ENCODE results near the gene LRRC2. TPM values are rescaled to one million over a fixed set of nuclear protein-coding genes. Genes with fewer than 3 reads are reported as not detected.
A peak's percentile ranks its signal among the peaks of the same experiment; 100 is the strongest.
"Not testable (repeated sequence)": the region's sequence is repeated elsewhere in the genome, so short reads cannot be mapped to it uniquely, and the experiment has no call there.

Gene LRRC2, protein sequence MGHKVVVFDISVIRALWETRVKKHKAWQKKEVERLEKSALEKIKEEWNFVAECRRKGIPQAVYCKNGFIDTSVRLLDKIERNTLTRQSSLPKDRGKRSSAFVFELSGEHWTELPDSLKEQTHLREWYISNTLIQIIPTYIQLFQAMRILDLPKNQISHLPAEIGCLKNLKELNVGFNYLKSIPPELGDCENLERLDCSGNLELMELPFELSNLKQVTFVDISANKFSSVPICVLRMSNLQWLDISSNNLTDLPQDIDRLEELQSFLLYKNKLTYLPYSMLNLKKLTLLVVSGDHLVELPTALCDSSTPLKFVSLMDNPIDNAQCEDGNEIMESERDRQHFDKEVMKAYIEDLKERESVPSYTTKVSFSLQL
- polyA plus RNA-seq (2012; ENCODE audit: insufficient read depth, insufficient read length), result not detected

DNA sequence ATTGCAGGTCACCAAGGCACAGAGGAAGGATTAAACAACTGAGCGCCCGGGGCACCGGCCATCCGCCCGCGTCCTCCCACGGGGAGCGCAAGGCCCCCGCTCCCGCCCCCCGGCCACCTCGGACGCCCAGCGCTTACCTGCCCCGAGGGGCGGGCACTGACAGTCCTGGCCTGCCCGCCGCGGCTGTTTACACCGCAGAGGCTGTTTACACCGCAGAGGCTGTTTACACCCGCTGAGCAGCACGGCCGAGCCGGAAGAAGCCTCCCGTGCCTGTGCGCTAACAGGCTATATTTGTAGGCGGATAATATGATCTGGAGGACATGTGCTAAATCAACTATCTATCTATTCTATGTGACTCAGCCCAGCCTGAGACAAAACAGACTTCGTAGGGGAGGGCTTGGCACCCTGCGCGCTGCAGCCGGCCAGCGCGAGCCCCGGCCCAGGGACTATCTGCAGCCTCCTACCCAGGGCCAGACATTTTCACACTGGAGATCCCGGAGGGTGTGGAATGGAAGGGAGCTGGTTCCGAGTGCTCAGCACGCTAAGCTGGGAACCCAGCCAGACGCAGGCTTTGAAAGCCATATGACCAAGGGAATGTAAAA, at the start of gene LRRC2:
Gene LRRC2, minus strand, starts transcription at position 263 of the 602 bp plus-strand sequence. CDS start 14,711 bp downstream, outside the sequence.
- DNase-seq (ENCODE audit: low read depth, low spot score), result no peak

DNA sequence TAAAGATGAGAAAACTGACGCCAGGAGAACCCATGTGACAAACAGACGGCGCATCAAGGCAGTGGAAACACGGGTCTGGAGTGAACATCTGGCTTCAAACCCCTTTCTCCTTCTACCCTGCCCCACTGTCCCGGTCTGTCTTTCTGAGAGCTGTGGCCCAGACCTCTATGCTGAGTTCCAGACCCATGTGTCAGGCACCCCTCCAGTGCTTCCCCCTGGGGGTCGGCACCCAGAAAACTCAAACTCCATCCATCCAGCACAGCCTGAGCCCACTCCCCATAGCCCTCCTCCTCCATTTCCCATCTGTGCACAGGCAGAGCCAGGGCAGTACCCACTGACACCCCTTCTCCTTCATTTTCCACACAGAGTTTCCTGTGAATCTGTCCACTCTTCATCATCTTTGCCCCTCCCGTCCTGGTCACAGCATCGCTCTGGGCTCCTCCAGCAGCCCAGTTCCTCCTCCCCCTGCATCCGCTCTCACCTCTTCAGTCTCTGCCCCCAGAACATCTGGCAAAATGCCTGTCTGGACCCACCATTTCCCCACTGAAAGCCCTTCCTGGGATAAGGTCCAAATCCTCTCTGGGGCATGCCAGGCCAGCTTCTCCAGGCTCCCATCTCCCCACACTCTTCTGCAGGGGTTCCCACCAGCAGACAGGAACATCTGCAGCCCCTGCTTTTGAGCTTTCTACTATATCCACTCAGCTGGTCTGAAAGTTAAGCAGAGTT, 49.1 kb upstream of the LRRC2 start:
- DNase-seq (ENCODE audit: low read depth, low spot score), result no peak
- H3K4me3 ChIP-seq (ENCODE audit: low read length), result no peak overlapping the region

More for the DNA sequence above, at the start of gene LRRC2:
- H3K4me3 ChIP-seq (ENCODE audit: low read length), result no peak within 1 kb of the TSS

DNA sequence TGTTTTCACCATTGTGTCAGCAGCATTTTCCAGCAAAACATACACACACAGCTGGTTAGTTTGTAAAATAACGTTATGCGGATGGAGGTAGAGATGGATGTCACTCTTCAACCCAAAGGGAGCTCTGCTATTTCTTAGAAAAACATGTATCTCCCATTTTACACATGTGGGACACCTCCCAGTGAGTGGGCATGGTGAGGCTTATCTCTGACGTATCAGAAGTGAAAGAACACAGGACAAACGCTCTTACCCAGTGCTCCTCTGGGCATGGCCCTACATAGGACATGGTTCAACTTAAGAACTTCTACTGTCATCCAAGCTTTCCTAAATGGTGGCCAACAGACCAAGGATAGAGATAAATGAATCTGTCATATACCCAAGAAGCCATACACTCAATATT, 48.3 kb upstream of the LRRC2 start:
- no peak overlapping the region for H3K4me3 ChIP-seq (ENCODE audit: low read length)
- no peak for DNase-seq (ENCODE audit: low read depth, low spot score)

DNA sequence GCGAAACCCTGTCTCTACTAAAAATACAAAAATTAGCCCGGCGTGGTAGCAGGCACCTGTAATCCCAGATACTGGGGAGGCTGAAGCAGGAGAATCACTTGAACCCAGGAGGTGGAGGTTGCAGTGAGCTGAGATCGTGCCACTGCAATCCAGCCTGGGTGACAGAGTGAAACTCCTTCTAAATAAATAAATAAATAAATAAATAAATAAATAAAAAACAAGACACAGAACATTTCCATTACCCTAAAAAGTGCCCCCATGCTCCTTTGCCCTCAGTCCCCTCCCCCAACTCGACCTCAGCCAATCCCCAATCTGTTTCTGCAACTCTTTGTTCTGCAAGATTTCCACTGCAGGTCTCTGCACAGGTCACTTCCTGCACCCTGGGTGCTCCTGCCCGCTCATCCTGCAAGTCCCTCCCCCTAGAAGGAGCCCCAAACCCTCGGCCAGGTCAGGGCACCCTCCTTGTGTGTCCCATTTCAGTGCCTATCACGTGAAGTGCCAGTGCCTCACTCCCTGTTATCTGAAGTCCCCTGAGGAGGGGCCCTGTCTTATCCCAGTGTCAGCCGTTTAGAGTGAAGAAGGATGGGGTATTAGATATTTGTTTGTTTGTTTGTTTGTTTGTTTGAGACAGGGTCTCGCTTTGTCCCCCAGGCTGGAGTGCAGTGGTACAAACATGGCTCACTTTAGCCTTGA, 47.4 kb upstream of the LRRC2 start:
- DNase-seq (ENCODE audit: low read depth, low spot score), result no peak
- no peak overlapping the region for H3K4me3 ChIP-seq (ENCODE audit: low read length)

DNA sequence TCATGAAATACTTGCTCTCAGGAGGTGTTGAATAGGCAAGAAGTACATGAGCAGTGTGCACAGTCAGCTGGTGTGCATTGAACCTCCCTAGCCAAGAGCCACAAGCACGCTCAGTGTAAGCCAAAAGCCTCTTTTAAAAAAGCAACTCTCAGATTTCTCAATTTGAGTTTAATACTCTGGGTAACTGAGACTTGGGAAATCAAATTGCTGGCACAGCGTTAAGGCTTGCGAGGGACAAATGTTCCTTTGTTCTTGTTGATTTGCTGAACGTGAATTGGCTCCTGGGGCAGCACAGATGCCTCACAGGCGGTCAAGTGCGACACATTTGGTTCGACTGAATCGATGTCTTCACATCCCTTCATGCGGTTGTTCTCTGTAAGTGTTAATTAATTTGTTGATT, 46.2 kb upstream of the LRRC2 start, which contains the start of gene FAM240A:
Gene FAM240A, plus strand, starts transcription at position 202 of the 400 bp plus-strand sequence. Its CDS starts 159 bp downstream, at position 361.
- no peak for DNase-seq (ENCODE audit: low read depth, low spot score)
- no peak within 1 kb of the TSS for H3K4me3 ChIP-seq (ENCODE audit: low read length)

DNA sequence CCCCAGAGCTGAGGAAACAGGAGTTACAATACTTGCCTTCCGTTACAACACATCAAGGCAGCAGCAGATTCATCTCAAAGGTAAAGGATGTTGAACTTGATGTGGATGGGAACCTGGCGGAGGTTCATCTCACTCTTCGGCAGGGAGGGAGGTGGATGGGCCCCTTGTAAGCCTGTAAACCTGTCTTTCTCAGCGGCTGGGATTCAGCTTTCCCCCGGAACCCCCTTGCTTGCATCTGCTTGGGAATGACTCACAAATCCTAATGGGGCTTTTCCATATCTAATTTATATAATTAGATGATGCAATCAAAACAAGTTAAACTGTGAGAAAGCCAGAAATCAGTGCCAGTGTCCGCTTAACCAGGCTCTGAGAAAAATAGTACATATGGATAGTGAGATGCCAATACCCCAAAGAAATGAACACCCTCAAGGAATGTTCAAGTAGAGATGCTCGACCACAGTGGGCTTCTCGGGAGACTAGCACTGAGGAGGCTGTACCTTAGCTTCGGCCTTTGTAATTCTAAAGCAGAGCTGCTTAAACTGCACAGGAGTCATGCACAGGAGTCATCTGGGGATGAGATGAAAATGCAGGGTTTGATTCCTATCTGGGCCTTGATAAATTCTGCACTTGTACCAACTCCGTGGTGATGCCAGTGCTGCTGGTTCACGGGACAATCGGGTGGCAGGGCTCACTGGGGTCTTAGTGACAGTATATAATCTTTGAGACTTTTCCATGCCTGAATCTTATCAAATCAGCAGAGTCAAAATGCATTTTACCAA, 44.0 kb upstream of the LRRC2 start:
- no peak overlapping the region for H3K4me3 ChIP-seq (ENCODE audit: low read length)
- DNase-seq (ENCODE audit: low read depth, low spot score), result no peak

DNA sequence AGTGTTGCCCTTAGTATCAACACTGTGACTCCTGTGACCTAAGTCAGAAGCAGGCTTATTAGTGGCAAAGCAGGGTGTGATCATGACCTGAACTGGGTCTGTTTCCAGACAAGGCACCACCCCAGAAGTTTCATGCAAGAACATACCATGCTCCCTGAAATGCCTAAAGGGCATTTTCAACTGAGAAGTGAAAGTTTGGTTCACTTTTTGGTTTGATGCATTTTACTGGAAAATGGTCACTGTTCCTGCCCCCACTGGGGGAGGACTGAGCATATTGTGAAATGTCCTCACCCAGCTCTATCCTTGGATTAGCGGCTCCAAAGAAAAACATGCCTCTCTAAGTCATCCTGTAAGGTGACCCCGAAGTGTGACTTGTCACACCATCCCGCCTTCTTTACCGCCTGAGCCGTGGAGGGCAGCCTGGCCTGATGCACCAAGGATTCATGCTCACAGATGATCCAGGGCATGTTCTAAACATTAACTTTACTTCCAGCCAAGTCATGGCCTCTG, 43.2 kb upstream of the LRRC2 start:
- DNase-seq (ENCODE audit: low read depth, low spot score), result no peak
- no peak overlapping the region for H3K4me3 ChIP-seq (ENCODE audit: low read length)

DNA sequence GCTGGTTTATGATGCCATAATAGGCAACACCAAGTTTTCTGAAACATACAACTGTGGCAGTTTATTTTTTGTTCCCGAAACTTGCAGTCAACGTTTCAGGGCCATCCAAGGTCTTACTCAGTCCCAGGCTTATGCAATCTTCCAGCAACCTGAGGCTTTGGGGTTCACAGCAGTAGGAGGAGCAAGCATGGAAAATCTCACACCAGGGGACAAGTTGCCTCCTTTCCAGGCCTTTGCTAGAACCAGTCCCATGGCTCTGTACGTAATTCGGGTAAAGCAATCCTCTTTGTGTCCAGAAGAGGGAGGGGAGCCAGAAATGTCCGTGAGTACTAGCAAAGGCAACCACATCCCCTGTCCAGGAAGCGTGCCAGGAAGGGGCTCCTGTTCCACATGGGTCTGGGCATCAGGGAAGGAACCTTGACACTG, 41.5 kb upstream of the LRRC2 start:
- no peak for DNase-seq (ENCODE audit: low read depth, low spot score)
- H3K4me3 ChIP-seq (ENCODE audit: low read length), result no peak overlapping the region

DNA sequence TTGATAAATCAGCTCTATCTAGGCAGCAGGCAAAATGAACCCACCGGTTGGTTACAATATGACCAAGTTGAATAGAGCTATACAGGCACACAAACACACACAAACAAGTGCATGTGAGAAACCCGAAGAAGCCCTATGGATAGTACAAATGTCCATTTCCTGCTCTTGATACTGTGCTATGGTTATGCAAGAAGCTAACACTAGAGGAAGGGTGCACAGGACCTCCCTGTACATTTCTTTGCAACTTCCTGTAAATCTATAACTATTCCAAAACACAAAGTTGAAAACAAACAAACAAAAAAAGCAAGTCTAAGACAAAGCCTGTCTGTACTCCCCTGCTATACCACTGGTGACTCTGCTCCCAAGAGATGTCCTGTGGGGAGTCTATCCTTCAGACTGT, 38.0 kb upstream of the LRRC2 start:
- DNase-seq (ENCODE audit: low read depth, low spot score), result no peak
- H3K4me3 ChIP-seq (ENCODE audit: low read length), result no peak overlapping the region

DNA sequence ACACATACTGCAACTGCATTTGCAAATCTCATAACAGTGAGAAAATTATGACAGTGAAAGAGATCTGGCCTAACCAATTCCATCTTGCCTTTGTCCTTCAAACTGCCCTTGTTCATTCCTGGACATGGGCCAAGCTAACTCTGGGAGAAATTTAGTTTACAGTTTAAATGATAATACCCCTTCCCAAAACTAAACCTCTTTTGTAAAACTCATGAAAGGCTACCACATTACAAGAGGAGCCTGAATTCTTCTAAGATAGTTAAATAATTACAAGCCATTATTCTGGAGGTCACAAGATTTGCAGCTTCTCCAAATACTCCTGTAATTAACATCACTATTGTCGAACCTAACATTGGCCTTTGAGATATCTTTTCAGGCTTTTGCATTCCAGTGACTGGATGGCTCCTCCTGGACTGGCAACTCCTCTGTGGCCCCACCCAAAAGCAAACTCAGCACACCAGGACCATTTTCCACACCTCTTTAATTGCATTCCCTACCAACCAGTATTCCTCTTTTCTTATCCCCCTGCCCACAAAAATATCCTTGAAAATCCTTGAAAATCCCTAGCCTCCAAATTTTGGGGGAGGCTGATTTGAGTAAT, 37.4 kb upstream of the LRRC2 start:
- DNase-seq (ENCODE audit: low read depth, low spot score), result no peak
- H3K4me3 ChIP-seq (ENCODE audit: low read length), result no peak overlapping the region

DNA sequence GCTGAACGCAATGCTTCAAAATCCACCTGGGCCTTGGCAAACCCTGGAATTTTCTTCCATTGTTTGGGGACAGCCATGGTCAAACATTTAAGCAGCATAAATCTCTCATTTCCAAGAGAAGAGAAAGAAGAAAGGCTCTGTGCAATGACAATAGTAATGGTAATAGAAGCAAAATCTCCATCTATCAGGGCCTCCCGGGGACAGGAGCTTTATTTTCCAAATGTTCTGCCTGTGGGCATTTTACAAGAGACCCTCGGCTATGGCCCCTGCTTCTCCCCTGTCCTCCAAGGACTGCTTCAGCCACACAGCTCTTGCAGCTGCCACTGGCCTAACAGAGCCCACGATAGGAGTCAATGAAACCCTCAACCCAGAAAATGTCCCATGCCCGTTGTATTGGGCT, 33.5 kb upstream of the LRRC2 start:
- no peak for DNase-seq (ENCODE audit: low read depth, low spot score)
- no peak overlapping the region for H3K4me3 ChIP-seq (ENCODE audit: low read length)

DNA sequence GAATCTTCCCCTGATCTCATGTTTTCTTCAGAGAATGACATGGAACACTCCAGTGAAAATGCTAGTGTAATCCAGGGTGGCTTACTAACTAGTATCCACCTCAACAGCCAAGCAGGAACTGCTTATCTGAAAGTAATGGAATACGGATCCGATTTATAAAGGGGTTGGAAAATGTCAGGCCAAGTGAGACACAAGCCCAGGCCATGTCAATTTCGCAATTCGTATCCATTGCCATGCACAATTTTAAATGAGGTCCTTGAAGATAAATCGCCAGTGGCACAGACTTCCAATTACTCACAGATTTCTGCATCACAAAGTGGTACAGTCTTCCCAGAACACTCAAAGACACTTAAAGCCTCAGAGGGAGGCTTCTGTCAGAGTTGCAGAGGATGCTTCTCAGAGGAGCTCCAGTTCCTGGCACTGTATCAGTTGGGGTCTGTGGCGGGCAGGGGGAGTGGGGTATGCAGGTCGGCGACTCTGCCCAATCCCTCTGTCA, 29.8 kb upstream of the LRRC2 start:
- no peak overlapping the region for H3K4me3 ChIP-seq (ENCODE audit: low read length)
- DNase-seq (ENCODE audit: low read depth, low spot score), result no peak

DNA sequence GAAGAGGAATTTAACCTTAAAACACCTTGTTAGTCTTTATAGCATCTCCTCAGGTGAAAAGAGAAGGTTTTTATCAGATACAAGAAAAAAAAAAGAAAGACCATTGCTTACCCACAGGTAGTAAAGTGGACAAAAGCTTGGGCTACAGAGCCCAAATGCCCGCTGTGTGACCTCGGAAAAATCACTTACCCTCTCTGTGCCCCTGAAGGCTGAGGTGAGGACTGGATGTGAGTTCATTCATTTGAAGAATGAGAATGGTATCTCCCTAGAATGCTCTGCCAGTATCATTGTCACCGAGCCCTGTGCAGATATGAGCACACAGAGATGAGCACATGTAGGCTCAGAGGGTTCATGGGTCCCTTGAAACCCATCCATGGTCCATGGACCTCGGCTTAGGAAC, 28.6 kb upstream of the LRRC2 start:
- no peak overlapping the region for H3K4me3 ChIP-seq (ENCODE audit: low read length)
- DNase-seq (ENCODE audit: low read depth, low spot score), result no peak

DNA sequence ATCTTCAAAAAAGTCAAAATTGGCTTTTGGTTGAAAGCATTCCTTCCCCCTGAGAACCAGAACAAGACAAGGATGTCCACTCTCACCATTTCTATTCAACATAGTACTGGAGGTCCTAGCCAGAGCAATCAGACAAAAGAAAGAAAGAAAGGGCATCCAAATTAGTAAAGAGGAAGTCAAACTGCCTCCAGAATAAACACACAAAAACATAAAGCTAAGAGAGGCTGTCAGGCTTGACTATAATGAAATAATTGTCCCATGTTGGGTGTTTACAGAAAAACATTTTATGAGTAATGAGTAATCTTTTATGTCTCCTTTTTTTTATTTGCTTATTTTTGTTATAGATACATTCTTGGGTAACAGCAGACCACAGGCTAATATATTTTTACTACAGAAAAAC, 27.9 kb upstream of the LRRC2 start:
- no peak overlapping the region for H3K4me3 ChIP-seq (ENCODE audit: low read length)
- no peak for DNase-seq (ENCODE audit: low read depth, low spot score)

DNA sequence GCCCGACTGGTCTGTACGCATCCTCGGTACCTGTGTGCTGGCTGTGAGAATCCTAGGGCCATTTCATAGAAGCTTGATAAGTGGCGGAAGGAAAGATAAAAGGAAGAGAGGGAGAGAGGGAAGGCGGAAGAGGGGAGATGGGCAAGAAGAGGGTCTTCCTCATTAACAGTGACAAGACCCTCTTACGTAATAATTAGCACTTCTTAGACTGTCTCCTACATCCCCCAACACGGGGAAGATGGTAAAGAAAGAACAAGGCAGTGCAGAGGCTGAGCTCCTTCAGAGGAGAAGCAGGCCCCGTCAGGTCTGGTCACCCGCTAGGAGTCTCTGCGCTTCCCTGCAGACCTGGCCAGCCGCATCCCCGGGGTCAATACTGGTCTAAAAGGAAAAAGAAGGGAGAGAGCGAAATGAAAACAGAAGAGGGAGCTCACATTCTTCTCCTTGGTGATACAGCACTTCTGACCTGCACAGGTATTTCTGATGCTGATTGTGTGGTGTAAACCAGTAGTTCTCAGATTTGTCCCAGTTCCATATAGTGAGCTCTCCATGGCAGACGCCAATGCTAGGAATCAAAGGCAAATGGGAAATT, 27.3 kb upstream of the LRRC2 start:
- DNase-seq (ENCODE audit: low read depth, low spot score), result no peak
- no peak overlapping the region for H3K4me3 ChIP-seq (ENCODE audit: low read length)

DNA sequence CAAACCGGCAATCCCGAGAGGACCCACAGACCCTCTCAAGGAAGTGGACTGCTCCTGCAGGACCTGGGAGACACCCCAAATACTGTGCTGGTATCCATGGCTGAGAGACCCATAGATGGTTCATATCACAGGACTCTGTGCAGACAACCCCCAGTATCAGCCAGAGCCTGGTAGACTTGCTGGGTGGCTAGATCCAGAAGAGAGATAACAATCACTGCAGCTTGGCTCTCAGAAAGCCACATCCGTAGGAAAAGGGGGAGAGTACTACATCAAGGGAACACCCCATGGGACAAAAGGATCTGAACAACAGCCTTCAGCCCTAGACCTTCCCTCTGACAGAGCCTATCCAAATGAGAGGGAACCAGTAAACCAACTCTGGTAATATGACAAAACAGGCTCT, 21.2 kb upstream of the LRRC2 start:
- peak; percentile 72 for DNase-seq (ENCODE audit: low read depth, low spot score)

DNA sequence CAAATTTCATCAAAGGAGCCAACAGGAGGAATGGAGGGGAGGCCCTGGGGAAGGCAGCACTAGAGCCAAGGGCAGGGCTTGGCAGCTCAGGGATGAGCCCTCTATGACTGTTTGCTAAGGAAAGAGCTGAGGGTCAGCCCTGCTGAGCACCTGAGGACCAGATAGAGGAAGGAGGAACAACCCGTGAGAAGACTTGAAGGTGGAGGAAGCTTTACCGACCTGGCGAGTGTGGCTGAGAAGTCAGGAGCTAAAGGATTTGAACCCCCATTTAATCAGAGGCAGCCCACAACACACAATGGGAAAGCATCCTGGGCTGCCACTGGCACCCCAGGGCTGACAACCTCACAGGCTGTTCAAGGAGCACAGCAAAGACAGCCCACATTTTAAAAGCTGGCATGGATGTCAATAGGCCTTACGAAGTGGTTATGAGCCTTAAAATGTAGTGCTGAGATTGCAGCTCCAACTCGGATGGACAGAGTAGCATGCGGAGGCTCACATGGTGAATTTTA, 20.7 kb upstream of the LRRC2 start:
- H3K4me3 ChIP-seq (ENCODE audit: low read length), result no peak overlapping the region
- DNase-seq (ENCODE audit: low read depth, low spot score), result peak; percentile 6

More for the DNA sequence above, 21.2 kb upstream of the LRRC2 start:
- not testable (repeated sequence) for H3K4me3 ChIP-seq (ENCODE audit: low read length)
